ENCODE data around the gene IL17B.
"Not testable (repeated sequence)": the region's sequence is repeated elsewhere in the genome, so short reads cannot be mapped to it uniquely, and the experiment has no call there.

IL17B gene

DNA sequence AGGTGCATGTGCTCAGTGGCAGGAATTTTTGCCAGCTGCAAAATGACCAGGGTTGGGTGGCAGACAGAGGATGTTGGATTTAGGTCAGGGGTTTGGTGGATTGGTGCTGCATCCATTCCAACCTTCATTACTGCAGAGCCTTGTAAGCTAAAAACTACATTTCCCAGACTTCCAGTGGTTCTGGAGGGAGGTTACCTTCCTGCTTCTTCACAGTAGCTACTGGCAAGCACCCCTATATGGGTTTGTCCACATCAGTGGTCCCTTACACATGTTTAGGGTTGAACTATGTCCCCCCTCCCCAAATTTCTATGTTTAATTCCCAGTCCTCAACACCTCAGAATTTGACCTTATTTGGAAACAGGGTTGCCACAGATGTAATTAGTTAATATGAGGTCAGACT, 20.7 kb upstream of the IL17B start:
- DNase-seq: peak; percentile 32

DNA sequence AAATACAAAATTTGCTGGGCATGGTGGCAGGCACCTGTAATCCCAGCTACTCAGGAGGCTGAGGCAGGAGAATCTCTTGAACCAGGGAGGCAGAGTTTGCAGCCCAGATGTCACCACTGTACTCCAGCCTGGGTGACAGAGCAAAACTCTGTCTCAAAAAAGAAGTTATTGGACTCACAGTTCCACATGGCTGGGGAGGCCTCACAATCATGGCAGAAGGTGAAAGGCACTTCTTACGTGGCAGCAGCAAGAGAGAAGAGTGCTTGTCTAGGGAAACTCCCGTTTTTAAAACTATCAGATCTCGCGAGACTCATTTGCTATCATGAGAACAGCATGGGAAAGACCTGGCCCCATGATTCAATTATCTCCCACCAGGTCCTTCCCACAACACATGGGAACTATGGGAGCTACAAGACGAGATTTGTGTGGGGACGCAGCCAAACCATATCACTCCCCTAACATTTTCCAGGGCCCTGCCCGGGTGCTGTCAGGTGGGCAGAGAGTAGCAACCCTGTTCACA, 19.7 kb upstream of the IL17B start:
- DNase-seq: not testable (repeated sequence)

DNA sequence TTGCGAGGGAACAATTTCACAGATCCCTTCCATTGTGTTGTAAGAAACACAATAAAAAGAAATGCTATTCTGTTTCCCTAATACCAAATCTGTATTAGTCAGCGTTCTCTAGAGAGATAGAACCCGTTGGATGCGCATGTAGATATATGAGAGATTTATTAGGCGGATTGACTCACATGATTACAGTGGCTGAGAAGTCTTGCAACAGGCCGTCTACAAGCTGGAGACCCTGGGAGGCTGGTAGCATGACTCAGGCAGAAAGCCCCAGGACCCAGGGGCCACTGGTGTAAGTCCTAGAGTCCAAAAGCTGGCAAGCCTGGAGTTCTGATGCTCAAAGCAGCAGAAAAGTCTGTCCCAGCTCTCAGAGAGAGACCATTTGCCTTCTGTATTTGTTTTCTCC, 18.4 kb upstream of the IL17B start:
- peak; percentile 98 for DNase-seq

DNA sequence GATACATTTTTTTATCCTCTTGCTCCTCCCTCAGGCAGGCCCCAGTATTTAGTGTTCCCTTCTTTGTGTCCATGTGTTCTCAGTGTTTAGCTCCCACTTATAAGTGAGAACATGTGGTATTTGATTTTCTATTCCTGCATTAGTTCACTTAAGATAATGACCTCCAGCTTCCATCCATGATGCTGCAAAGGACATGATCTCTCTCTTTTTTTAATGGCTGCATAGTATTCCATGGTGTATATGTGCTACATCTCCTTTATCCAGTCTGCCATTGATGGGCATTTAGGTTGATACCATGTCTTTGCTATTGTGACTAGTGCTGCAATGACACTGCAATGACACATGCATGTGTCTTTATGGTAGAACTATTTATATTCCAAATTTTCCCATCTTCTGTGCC, 15.9 kb upstream of the IL17B start:
- DNase-seq: not testable (repeated sequence)

DNA sequence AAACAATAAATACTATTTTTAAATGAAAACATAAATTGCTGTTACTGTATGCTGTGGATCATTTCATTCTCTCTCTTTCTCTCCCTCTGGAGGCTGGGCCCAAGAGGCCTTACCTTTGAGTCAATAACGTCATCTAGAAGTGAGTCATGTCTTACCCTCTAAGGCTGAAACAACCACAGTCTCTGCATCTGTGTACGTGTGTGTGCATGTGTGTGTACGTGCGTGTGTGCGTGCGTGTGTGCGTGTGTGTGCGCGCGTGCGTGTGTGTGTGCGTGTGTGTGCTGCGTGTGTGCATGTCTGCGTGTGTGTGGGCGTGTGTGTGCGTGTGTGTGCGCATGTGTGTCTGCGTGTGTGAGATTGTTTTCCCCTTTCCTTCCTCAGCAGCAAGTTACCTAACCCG, 13.6 kb upstream of the IL17B start:
- DNase-seq: peak; percentile 81

DNA sequence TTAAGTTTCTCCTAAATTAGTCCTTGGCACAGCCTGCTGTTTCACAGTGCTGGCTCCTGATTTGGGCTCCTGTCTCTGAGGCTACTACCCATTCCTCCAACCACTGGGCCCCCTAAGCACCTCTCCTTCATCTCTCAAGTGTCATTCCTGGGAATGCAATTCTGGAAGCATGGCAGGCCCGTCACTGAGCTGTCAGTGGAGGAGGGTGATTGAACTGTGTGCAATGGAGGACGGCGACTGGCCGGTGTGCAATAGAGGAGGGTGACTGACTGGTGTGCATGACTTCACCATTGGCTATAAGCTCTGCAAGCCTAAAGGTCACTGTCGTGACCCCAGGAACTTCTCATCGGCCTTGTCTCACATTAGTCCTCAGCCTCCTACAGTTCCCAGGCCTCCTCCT, 12.4 kb upstream of the IL17B start:
- DNase-seq: no peak

DNA sequence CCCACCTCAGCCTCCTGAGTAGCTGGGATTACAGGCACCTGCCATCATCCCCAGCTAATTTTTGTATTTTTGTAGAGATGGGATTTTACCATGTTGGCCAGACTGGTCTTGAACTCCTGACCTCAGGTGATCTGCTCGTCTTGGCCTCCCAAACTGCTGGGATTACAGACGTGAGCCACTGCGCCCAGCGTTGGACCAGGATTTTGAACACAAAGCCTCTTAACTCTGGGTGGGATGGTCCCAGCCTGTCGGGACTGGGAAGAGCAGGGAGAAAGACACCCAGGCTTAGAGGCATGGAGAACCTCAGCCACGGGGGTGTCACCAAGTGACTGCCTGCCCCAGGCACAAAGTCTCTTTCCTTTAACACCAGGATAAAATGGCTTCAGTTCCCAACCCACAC, 12.0 kb upstream of the IL17B start:
- not testable (repeated sequence) for DNase-seq

DNA sequence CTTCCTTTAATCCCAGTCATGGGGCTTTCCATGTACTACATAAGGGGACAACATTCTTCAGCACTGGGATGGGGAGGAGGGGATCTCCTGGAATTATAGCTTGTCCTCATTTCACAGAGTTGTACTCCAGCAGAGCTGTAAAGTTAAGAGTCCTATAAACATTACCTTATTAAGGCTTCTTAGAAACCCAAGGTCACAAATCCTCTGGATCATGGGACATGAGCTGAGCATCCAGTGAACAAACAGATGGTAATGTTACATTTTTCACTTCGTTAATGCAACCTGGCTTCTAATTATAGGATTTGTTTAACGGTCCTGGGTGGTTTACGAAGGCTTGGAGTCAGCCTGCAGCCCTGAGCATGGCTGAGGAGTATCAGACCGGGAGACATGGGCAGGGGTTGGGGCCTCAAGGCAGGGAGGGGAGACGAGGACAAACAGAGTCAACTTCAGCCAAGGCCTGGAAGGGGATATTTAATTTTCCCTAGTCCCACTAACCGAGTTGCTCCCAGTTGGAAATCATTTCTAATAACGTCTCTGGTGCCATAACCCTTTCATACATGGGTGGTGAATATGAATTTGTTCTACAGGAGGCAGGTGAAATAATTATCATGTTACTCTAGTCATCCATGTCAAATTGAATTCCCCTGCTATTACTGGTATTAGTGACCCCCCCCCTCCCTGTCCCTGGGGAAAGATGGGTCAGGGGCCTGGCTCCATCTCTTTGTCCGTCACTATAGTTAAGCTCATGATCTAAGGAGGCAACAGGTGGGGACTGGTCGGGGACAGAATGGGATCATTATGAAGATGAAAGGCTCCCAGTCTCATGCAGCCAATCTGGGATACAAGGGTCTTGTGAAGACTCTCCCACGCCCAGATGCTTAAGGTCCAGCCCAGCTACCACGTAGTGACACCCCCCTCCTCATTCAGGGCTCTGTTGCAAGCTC, 10.7 kb upstream of the IL17B start:
- DNase-seq: no peak

DNA sequence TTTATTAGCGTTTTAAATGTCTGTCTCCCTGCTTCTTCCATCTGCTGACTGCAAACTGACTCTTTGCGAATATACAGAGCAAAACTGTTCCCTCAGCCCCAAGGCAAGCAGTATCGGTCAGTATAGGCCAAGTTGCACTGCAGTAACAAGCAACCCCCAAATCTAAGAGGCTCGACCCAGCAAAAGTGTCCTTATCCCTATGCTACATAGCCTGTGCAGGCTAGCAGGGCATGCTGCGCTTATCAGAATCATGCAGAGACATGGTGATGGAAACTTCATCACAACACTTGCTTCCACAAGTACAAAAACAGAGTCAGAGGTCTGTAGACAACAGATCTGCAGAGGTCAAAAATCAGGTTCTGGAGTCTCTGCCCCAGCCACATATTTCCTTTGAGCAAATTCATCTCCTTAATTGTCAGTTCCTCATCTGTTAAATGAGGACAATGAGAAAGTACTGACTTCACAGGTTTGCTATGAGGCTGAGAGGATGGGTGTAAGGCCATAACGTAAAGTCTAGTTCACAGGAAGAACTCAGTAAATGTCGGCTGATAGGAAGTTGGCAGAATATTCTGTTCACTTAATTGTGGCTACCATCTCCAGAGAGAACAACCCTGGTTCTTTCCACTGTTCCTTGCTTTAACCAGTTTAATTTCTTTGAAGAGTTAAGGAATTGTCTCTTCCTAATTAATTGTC, 9.6 kb upstream of the IL17B start:
- DNase-seq: no peak

DNA sequence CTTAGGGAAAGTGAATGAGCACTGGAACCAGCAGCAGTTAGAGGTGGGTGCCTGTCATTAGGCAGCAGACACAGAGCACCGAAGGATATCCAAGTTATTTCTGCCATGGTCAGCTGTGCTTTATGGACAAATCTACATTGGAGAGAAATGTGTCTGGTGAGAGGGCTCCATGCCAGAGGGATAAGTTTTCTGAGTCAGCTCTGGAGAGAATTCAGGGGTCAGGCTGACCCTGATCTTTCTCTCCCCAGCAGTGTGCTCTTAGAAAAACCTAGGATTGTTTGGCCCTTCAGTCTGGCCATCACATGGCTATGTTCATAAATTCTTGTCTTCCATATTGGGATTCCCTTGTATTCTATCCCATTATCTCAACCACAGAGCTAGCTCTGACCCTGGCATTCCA, 8.9 kb upstream of the IL17B start:
- DNase-seq: peak; percentile 54

DNA sequence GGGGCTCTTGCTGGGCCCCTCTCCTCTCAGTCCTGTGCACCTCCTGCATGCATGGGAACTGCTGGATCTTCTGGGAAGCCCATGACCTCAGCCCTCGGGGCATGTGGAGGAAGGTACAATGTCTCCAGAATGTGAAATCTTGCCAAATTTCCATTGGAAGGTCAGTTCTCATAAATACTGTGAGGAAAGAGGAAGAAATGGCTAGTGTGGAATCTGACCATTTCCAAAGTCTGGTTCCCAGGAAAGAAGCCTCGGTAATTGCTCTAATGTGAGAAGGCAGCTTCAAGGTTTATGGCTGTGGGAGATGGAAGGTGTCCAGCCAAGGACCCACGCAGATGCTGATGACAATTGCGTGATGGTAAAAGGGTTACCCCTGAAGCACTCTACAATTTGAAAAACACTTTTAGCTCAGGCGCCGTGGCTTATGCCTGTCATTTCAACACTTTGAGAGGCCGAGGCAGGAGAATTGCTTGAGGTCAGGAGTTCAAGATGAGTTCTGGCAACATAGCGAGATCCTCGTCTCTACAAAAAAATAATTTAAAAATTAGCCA, 8.1 kb upstream of the IL17B start:
- peak; percentile 64 for DNase-seq

DNA sequence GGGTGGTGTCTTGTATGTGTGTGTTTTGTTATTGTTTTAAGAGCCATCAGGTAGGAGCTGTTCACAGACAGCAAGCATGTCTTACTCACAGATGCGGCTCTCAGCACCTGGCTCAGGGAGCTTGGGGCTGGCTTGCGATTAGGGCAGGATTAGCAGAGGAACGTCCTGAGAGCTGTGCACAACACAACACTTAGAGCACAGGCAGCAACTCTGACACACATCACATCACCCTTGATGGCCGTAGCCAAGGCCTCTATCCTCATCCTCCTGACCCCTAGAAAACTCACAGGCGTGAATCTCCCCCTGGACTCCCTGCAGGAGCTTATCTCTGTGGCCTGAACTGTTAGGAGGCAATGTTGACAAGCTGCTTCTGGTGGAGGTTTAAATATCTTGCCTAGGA, 7.1 kb upstream of the IL17B start:
- DNase-seq: no peak

DNA sequence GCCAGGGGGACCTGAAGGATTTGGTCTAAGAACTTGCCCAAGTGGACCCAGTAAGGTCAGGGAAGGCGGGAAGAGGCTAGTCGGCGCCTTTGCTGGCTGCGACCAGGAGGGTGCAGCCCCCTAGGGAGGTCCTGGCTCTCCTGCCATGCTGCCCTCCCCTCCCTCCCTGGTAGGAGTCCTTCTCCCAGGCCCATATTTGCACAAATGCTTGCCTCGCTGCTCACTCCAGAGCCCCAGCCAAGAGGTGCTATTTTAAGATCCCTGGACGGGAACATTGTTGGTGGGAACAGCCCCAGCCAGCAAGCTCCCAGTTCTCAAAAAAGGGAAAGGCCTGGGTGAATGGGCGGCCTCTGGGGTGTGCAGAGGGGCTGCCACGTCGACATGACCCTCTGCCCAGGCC, 4.3 kb upstream of the IL17B start:
- DNase-seq: no peak

DNA sequence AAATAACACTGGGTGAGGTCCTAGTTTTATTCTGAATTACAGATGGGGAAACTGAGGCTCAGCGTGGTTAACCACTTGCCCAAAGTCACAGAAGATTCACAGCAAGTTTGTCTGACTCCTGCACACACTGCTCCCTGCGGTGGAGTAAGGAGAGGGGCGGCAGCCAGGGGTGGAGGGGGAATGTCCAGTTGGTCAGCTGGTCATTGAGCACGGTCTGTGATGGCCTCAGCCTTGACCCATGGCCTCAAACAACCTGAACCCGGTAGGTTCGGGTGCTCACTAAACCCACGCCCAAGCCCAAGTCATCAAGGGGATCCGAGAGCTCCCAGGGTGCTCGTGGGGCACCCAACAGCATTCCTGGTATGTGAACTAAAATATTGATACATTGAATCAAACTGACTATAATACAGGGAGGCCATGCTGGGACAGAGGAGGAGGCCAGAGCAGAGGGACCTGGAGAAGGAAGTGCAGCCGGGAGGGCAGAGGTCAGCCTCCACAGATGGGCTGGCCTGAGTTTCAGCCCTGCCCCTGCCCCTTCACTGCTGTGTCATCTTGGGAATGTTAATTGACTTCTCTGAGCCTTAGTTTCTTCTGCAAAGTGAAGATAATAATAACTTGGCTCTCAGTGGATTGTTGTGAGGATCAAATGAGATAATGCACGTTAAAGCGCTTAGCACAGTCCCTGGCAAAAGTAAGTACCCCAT, 3.6 kb upstream of the IL17B start:
- DNase-seq: no peak

DNA sequence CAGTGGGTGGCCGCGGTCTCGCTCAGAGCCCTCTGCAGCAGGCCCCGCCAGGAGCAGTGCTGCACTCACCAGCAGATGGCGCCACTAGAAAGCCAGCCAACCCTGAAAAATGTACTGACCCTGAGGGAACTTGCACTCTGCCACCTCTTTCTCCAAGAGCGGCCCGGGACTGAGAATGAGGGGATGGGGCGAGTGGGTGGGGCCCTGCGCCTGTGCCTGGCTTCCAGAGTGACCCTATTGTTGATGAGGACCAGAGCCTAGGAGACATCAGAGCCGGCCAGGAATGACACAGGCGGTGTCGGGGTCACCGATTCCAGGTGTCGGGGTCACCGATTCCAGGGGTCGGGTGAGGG, 2.9 kb upstream of the IL17B start:
- peak; percentile 70 for DNase-seq

DNA sequence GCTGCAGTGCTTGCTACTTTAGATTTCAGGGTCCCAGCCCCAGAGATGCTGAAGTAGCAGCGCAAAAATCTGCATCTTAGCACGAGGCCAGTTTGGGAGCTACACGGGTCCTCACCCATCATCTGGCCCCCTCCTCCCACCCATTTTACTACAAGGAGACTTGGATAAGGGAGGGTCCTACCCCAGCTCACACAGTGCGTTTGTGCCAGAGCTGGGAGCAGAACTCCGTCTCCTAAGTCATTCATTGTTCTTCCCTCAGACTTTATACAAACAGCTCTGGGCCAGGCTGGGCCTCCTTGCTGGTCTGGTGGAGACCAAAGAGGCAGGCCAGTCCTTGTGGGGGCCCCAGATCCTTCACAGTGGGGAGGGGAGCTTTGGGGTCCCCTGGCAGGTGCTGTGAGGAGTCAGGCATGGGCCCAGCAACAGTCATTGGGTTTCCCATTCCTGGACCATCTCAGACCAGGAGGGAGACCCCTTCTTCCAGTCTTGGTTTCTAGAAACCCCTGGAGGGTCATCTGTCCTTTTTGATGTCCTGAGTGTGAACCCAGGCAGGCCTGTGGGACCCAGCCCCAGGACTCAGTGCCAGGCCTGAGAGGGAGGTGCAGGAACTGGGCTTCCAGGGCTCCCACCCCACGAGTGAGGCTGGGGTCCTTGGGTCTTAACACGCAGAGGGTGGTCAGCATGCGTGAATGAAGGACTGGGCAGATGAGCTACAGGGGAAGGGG, 2.3 kb upstream of the IL17B start:
- no peak for DNase-seq

DNA sequence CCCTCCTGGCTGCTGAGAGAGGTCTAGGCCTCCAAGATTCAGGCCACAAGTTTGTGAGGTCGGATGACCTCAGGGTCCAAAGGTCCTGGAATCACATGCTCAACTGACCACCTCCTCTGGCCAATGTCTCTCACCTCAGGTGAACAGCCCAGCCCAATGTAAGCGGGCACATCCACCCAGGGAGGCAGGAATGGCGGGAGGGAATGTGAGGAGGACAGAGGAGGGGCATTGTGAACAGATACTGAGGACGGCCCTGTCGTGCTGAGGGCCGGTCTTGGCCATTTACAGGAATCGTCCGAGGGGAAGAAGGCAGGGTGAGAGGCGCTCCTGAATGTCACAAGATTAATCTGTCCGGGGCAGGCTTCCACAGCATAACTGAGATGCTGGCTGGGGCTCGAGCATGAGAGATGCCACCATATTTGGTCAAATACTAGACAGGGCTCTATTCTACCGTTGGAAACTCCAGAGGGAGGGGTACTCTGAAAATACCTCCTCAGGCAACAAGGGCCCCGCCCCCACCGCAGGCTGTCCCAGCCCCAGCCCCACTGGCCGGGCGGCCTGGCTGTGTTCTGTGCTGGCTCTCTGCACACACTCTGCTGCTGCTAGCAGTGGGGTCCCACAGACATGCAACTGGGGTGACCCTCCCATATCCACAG, 1.5 kb upstream of the IL17B start:
- DNase-seq: no peak

DNA sequence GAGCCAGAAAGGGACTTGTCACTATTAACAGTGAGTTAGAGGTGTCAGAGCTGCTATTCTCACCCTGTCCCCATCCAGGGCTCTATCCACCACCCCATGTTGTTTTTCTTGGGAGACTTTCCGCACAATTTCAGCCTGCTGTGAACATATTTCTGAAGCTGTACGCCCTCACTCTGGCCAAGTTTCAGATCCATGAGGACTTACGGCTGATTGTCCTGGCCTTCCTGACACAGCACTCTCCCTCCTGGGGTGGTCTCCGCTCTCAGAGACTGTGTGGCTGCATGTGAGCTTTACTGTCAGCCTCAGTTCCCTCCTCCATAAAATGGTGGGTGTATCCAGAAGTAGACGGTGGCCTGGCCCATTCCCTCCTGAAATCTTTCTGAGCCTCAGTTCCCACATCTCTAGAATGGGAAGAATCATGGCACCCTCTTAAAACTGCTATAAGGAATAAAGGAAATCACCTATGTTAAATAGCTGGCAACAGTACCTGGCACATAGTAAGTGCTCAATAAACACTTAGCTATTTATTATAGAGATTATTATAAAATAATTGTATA, 804 bp upstream of the IL17B start:
- DNase-seq: no peak

DNA sequence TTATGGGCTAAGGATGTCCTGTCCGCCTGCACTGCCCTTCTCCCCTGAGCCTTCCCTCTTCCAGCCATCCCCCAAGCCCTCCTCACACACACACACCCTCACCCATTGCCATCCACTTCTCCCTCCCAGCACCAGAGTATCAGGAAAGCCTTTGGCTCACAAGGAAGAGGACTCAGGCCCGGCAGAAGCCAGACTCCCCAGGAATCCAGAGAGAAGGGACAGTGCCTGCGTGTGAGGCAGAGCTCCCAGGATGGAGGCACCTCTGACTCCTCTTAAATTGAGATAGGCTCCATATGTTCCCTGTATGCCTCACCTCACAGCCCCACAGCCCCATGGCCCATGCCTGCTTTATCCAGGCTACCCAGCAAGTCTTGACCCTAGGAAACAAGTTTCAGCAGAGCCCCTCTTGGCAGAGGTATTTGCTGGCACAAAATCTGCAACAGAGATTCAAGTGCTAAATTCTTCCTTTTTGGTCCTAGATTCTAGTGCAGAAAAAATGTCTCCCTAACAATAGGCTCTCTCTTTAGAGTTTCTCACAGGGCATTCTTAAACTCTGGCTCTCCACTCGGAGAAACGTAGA, 761 bp downstream of the IL17B start:
- DNase-seq: no peak

DNA sequence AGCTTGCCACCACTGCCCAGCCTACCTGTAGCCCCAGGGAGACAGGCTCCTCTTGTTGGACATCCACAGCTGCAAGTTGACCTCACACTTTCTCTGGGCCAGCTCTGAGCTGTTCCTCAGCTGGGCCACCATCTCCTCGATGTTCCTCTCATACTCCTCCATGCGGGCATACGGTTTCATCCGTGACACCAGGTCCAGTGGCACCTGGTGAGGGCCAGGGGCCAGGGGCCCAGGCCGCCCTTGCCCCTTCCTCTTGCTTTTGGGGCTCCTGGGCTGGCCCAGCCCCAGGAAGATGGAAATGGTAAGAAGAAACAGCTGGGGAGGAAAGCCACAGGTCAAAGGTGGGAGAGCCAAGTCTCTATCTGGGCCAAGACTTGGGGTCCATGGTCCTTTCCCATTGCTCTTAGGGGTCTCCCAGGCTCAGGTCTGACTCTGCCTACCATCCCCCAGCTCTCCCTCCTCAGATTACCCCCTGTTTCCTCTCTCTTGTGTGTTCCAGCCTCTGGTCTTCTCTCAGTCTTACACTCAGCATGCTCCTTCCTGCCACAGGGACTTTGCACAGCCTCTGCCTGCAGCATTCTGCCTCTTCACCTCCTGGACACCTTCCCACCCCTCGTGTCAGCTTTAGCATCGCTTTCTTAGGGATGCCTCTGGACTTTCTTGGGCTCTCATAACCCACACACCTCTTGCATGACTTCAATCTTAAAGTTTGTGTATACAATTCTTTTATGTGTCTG, 2.2 kb downstream of the IL17B start:
- no peak for DNase-seq

DNA sequence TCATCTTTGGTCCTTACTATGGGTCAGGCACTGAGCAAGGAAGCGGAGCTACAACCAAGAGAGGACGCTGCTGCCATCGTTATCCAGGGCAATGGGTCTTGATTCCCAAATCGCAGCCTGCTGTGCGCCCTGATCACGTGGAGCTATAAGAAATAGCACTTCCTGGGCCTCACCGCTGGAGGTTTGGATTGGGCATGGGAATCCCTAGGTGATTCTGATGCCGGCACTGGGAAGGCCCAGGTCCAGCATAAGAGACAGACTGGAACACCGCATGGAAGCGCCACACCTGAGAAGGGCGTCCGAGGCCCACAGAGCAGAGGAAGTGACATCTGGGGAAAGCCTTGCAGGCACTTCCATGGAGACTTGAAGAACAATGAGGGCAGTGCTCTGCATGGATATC, 3.0 kb downstream of the IL17B start:
- DNase-seq: no peak

Data from fibroblast of skin of right quadriceps (primary cell).